Endothelial cell of umbilical vein (primary cell): ENCODE results near the gene KCTD5. TPM values are rescaled to one million over a fixed set of nuclear protein-coding genes. Genes with fewer than 3 reads are reported as not detected.

ENCODE experiments used
- BruUV-seq: library from RNA; stranded (reverse); fragments of 400-500 nt; replicated peaks from 2 replicates; lab custom pipeline; 2021; lab: Mats Ljungman, UMichigan
- CTCF ChIA-PET: fragments of 300-600, 350-600 bp; sonication (Branson Sonifier 250); formaldehyde crosslinking; loops from one replicate; lab custom pipeline; 2021; ENCODE audit warnings: antibody characterized with exemption, inconsistent platforms; lab: Charles Lee
- POLR2A ChIA-PET: fragments of 300-600, 350-600 bp; sonication (Branson Sonifier 250); formaldehyde crosslinking; loops from one replicate; lab custom pipeline; 2021; ENCODE audit warnings: antibody characterized with exemption, inconsistent platforms; lab: Charles Lee
- DNase-seq: peaks from one replicate; pipeline ENCODE4 v3.0.0-alpha.2; 2011; ENCODE audit warnings: low read depth, low spot score
- FAIRE-seq: peaks from 2 replicates; lab custom pipeline; 2011; peaks lifted over from hg19 to GRCh38; lab: Jason Lieb, UNC
- H2AFZ ChIP-seq: 2 replicates; pipeline ENCODE4 v1.6.0; 2012; ENCODE audit warnings: low read depth, low read length, control low read depth, inconsistent platforms
- H3K27ac ChIP-seq: 2 replicates; pipeline ENCODE4 v1.5.1; 2011; ENCODE audit warnings: low read depth, mild to moderate bottlenecking, control low read depth, low read length, moderate library complexity; ENCODE audit not compliant: insufficient read depth
- H3K27me3 ChIP-seq, 2 experiments: 2 replicates each; pipeline versions ENCODE4 v1.6.0 to v1.6.1; 2011; ENCODE audit warnings: low read length in 2 of 2, mixed read lengths in 1 of 2; ENCODE audit not compliant: control insufficient read depth in 2 of 2, insufficient read depth in 2 of 2
- H3K36me3 ChIP-seq, 2 experiments: 2 replicates in 1 of 2; 3 replicates in 1 of 2; pipeline ENCODE4 v1.5.1; 2011; ENCODE audit warnings: low read length in 2 of 2, mild to moderate bottlenecking in 1 of 2, moderate library complexity in 1 of 2; ENCODE audit not compliant: control insufficient read depth in 2 of 2, insufficient read depth in 2 of 2; ENCODE audit errors: extremely low read depth in 1 of 2
- H3K4me1 ChIP-seq: 3 replicates; pipeline ENCODE4 v1.5.1; 2011; ENCODE audit warnings: mild to moderate bottlenecking, low read length; ENCODE audit not compliant: control insufficient read depth, insufficient read depth; ENCODE audit errors: extremely low read depth
- H3K4me2 ChIP-seq: 2 replicates; pipeline ENCODE4 v1.6.1; 2011; ENCODE audit warnings: low read length, control low read depth, mixed read lengths; ENCODE audit not compliant: insufficient read depth
- H3K4me3 ChIP-seq, 3 experiments: fragments of 200-600 bp in 1 of 3; sonication (generic), shearing (Covaris generic) in 1 of 3; replicated peaks in 1 of 3; 2 replicates each; pipeline ENCODE4 v1.5.1; 2011 to 2016; ENCODE audit warnings: control low read depth in 3 of 3, low read length in 3 of 3, mild to moderate bottlenecking in 2 of 3, inconsistent platforms in 1 of 3, low read depth in 1 of 3, moderate library complexity in 1 of 3; ENCODE audit not compliant: insufficient read depth in 1 of 3
- H3K79me2 ChIP-seq: 2 replicates; pipeline ENCODE4 v1.6.0; 2012; ENCODE audit warnings: low read length, inconsistent platforms; ENCODE audit not compliant: control insufficient read depth, insufficient read depth
- H3K9ac ChIP-seq: replicated peaks from 2 replicates; pipeline ENCODE3; 2011; ENCODE audit warnings: low read length, control low read depth; ENCODE audit not compliant: insufficient read depth; ENCODE audit errors: extremely low read depth
- H3K9me1 ChIP-seq: replicated peaks from 3 replicates; pipeline ENCODE4 v1.6.0; 2011; ENCODE audit warnings: mild to moderate bottlenecking, low read length; ENCODE audit not compliant: control insufficient read depth, insufficient read depth; ENCODE audit errors: extremely low read depth
- H3K9me3 ChIP-seq: replicated peaks from 2 replicates; pipeline ENCODE4 v1.5.1; 2012; ENCODE audit warnings: low read length, inconsistent platforms; ENCODE audit not compliant: control insufficient read depth, insufficient read depth
- H4K20me1 ChIP-seq: replicated peaks from 2 replicates; pipeline ENCODE3; 2011; ENCODE audit warnings: mild to moderate bottlenecking, low read length; ENCODE audit not compliant: control insufficient read depth, insufficient read depth; ENCODE audit errors: extremely low read depth
- CTCF ChIP-seq, 2 donors: IDR thresholded peaks; 1 replicate in 1 of 2; 2 replicates in 1 of 2; pipeline ENCODE4 v1.5.1; 2011; ENCODE audit warnings: low read length in 2 of 2, mild to moderate bottlenecking in 2 of 2, moderate library complexity in 2 of 2, control low read depth in 1 of 2, inconsistent platforms in 1 of 2, low read depth in 1 of 2; ENCODE audit not compliant: insufficient read depth in 1 of 2; ENCODE audit errors: extremely low read depth in 1 of 2
- EZH2 ChIP-seq: IDR thresholded peaks from 2 replicates; pipeline ENCODE4 v1.6.1; 2012; ENCODE audit warnings: borderline replicate concordance, low read depth, mild to moderate bottlenecking, moderate library complexity, low read length, inconsistent platforms; ENCODE audit not compliant: severe bottlenecking
- FOS ChIP-seq: IDR thresholded peaks from 2 replicates; pipeline ENCODE4 v1.6.1; 2011; ENCODE audit warnings: mild to moderate bottlenecking, low read length, moderate library complexity, borderline replicate concordance; ENCODE audit not compliant: insufficient read depth
- GATA2 ChIP-seq: IDR thresholded peaks from 2 replicates; pipeline ENCODE4 v1.7.0; 2011; ENCODE audit warnings: low read depth, mild to moderate bottlenecking, moderate library complexity, mixed read lengths, low read length; ENCODE audit not compliant: insufficient read length, insufficient read depth
- JUN ChIP-seq: IDR thresholded peaks from 2 replicates; pipeline ENCODE4 v1.6.1; 2011; ENCODE audit warnings: borderline replicate concordance, low read depth; ENCODE audit not compliant: insufficient read length, insufficient read depth
- MAX ChIP-seq: IDR thresholded peaks from 2 replicates; pipeline ENCODE4 v1.6.1; 2011; ENCODE audit not compliant: insufficient read depth, insufficient read length
- MYC ChIP-seq: IDR thresholded peaks from one replicate; pipeline ENCODE4 v1.6.1; 2011; ENCODE audit warnings: mild to moderate bottlenecking, low read depth, low read length
- POLR2A ChIP-seq: IDR thresholded peaks from 2 replicates; pipeline ENCODE4 v1.6.1; 2012; ENCODE audit warnings: low read depth, mild to moderate bottlenecking, control low read depth, low read length
- POLR2AphosphoS5 ChIP-seq: IDR thresholded peaks from 2 replicates; pipeline ENCODE4 v1.6.1; 2012; ENCODE audit warnings: low read depth, mild to moderate bottlenecking, control low read depth, low read length, moderate library complexity; ENCODE audit not compliant: insufficient read depth
- dilution Hi-C: fragments of 300-500 bp; cut with MboI; formaldehyde crosslinking; loops from one replicate; pipeline ENCODE4 v1.15.0; 2019; ENCODE audit warnings: low sequenced_read_pairs; ENCODE audit not compliant: extremely low pct_ligation_motif_present
- intact Hi-C: fragments of 100-400 bp; cut with micrococcal nuclease; formaldehyde crosslinking; loops from one replicate; pipeline ENCODE4 v1.10.0; 2022
- polyA plus RNA-seq, 4 experiments: library from polyadenylated mRNA; depleted of rRNA in 3 of 4; stranded (reverse) in 3 of 4; unstranded in 1 of 4; fragments of >200 nt; gene quantifications; 2 replicates each; pipeline versions ENCODE4 v1.2.1 to v1.2.3, GENCODE V29; 2011 to 2012; ENCODE audit warnings: missing spikeins in 1 of 4
- total RNA-seq: library from RNA; stranded (reverse); gene quantifications from 2 replicates; pipeline ENCODE4 v1.2.3, GENCODE V29; 2021

The KCTD5 gene
- total and polyA plus RNA-seq, 2 donors (not counting 3 experiments of a cell fraction or from before 2014, with no cell fraction given), result 32.2 to 42.0 TPM

- intact Hi-C loops (no loop called here), dilution Hi-C loops (no loop called here)
- Histone ChIP-seq H3K79me2 (peaks cover 17% of the 10 kb centered on the region), H2AFZ (no peak overlapping the region), H3K4me1 (no peaks in the 10 kb centered on the region), H3K4me2 (no peak overlapping the region), H3K9me1 (no peaks in the 10 kb centered on the region), H3K4me3 (no peak overlapping the region), H3K27me3 (no peaks in the 10 kb centered on the region), H4K20me1 (no peaks in the 10 kb centered on the region), H3K36me3 (peaks cover 0 to 15% of the 10 kb centered on the region in 2 experiments), H3K9ac (no peak overlapping the region), H3K9me3 (no peaks in the 10 kb centered on the region), H3K27ac (no peak overlapping the region)
- POLR2A ChIA-PET, result interaction anchor here (2.3 kb wide), 1 partner anchor 10 kb away, joined by 5 read pairs; the partner anchor contains the start of gene KCTD5
- DNase-seq (no peak), FAIRE-seq (no peak)
- TF ChIP-seq MAX (no peak), POLR2A (no peak), GATA2 (no peak), FOS (no peak), POLR2AphosphoS5 (no peak), CTCF (IDR thresholded peaks at IDR 0.05; ENCODE audit: extremely low read depth in 1 of 2, insufficient read depth in 1 of 2, low read depth in 1 of 2, low read length in 2 of 2) (no peak), JUN (no peak), EZH2 (no peak), MYC (no peak)
- CTCF ChIA-PET, result interaction anchor here (0.8 kb wide), 1 partner anchor 18 kb away, joined by 3 read pairs; no protein-coding TSS in a partner anchor
- no TSS peak for BruUV-seq
Measured at GRCh38 chr16:2692251-2692947, 10.1 kb downstream of the KCTD5 start.
